K562 (cell line): Measurements from ENCODE around the gene SMAD4. TPM values are rescaled to one million over a fixed set of nuclear protein-coding genes. Genes with fewer than 3 reads are reported as not detected.
A peak's percentile ranks its signal among the peaks of the same experiment; 100 is the strongest.

Source experiments
- ATAC-seq: fragments of 200-7000 bp; cut with Tn5 transposase; 3 replicates; pipeline ENCODE4 v1.9.1; 2020; ENCODE audit warnings: moderate library complexity
- BruUV-seq: library from RNA; stranded (reverse); fragments of 400-500 nt; replicated peaks from 2 replicates; lab custom pipeline; 2021; lab: Mats Ljungman, UMichigan
- CTCF ChIA-PET: fragments of 300-600 bp; formaldehyde crosslinking; extraction: SDS; loops from one replicate; lab custom pipeline; 2021; ENCODE audit warnings: low intra/inter-chr PET ratio; lab: Yijun Ruan, JAX
- POLR2A ChIA-PET: fragments of 300-600, 350-650 bp; sonication (Branson Sonifier 250); formaldehyde crosslinking; extraction: SDS; loops from one replicate; lab custom pipeline; 2021; ENCODE audit warnings: antibody characterized with exemption, inconsistent platforms; lab: Yijun Ruan, JAX
- DNase-seq, 4 experiments: peaks; one replicate each; pipeline versions ENCODE4 v3.0.0 to v3.0.0-alpha.2; 2011 to 2018; ENCODE audit warnings: low spot score in 3 of 4, mixed read lengths in 3 of 4; ENCODE audit errors: extremely low read depth in 1 of 4
- FAIRE-seq: peaks from 2 replicates; lab custom pipeline; 2011; peaks lifted over from hg19 to GRCh38; lab: Jason Lieb, UNC
- H2AFZ ChIP-seq: 2 replicates; pipeline ENCODE4 v1.6.0; 2011; ENCODE audit warnings: low read depth, low read length, control low read depth, inconsistent platforms
- H3K27ac ChIP-seq: fragments of 200-600 bp; 3 replicates; pipeline ENCODE4 v1.8.0; 2011; ENCODE audit warnings: low read depth, mild to moderate bottlenecking, control low read depth, inconsistent platforms, low read length, moderate library complexity, mixed read lengths; ENCODE audit errors: extremely low read depth
- H3K27me3 ChIP-seq, 2 experiments: fragments of 300-600 bp in 1 of 2; 2 replicates in 1 of 2; 3 replicates in 1 of 2; pipeline versions ENCODE4 v1.6.0 to v1.8.0; 2011; ENCODE audit warnings: inconsistent platforms in 2 of 2, low read length in 2 of 2, mild to moderate bottlenecking in 1 of 2, mixed read lengths in 1 of 2, moderate library complexity in 1 of 2; ENCODE audit not compliant: control insufficient read depth in 2 of 2, insufficient read depth in 2 of 2
- H3K36me3 ChIP-seq: fragments of 300-600 bp; 3 replicates; pipeline ENCODE4 v1.8.0; 2011; ENCODE audit warnings: mild to moderate bottlenecking, low read length, inconsistent platforms; ENCODE audit not compliant: control insufficient read depth, insufficient read depth
- H3K4me1 ChIP-seq, 2 experiments: fragments of 200-600 bp in 1 of 2; replicated peaks in 1 of 2; 2 replicates in 1 of 2; 3 replicates in 1 of 2; pipeline versions ENCODE4 v1.5.1 to v1.8.0; 2011; ENCODE audit warnings: inconsistent platforms in 2 of 2, low read length in 2 of 2, mild to moderate bottlenecking in 1 of 2, mixed read lengths in 1 of 2, moderate library complexity in 1 of 2; ENCODE audit not compliant: control insufficient read depth in 2 of 2, insufficient read depth in 2 of 2
- H3K4me2 ChIP-seq: 2 replicates; pipeline ENCODE4 v1.6.1; 2011; ENCODE audit warnings: low read length, control low read depth, inconsistent platforms, mixed read lengths; ENCODE audit not compliant: insufficient read depth
- H3K4me3 ChIP-seq: fragments of 200-600 bp; sonication (generic), shearing (Covaris generic); 2 replicates; pipeline ENCODE4 v1.5.1; 2016; ENCODE audit warnings: control low read depth, inconsistent platforms
- H3K79me2 ChIP-seq: fragments of 200-600 bp; 3 replicates; pipeline ENCODE4 v1.8.0; 2011; ENCODE audit warnings: low read length, inconsistent platforms; ENCODE audit not compliant: control insufficient read depth, insufficient read depth
- H3K9ac ChIP-seq, 2 experiments: 2 replicates each; pipeline versions ENCODE4 v1.6.0 to v1.6.1; 2011; ENCODE audit warnings: low read depth in 2 of 2, low read length in 2 of 2, control low read depth in 1 of 2, inconsistent platforms in 1 of 2, mild to moderate bottlenecking in 1 of 2, mixed read lengths in 1 of 2; ENCODE audit not compliant: insufficient read depth in 1 of 2
- H3K9me1 ChIP-seq: one replicate; pipeline ENCODE4 v1.6.0; 2011; ENCODE audit warnings: inconsistent platforms, mild to moderate bottlenecking, low read length, moderate library complexity; ENCODE audit not compliant: control insufficient read depth, insufficient read depth
- H3K9me3 ChIP-seq: replicated peaks from 2 replicates; pipeline ENCODE4 v1.5.1; 2011; ENCODE audit warnings: low read depth, low read length, inconsistent platforms; ENCODE audit not compliant: control insufficient read depth, insufficient read depth
- H4K20me1 ChIP-seq: replicated peaks from 2 replicates; pipeline ENCODE4 v1.6.1; 2011; ENCODE audit warnings: low read length, inconsistent platforms, mixed read lengths; ENCODE audit not compliant: control insufficient read depth, insufficient read depth
- CHCHD3 ChIP-seq: fragments of 250-450 bp; sonication (Bioruptor Pico); IDR thresholded peaks from 2 replicates; pipeline ENCODE4 v2.1.2; 2022; ENCODE audit warnings: mild to moderate bottlenecking
- RAD51 ChIP-seq: fragments of 450-650 bp; IDR thresholded peaks from 2 replicates; pipeline ENCODE4 v1.7.1; 2016; ENCODE audit warnings: low read depth, mild to moderate bottlenecking, borderline replicate concordance
- SRF ChIP-seq, 2 experiments: fragments of 250-450, 450-650 bp in 1 of 2; sonication (Bioruptor Pico) in 1 of 2; sonication (generic) in 1 of 2; formaldehyde crosslinking; IDR thresholded peaks; 2 replicates each; pipeline versions ENCODE4 v1.5.0 to v1.5.1; 2020 to 2022; ENCODE audit warnings: mild to moderate bottlenecking in 1 of 2, missing genetic modification reagents in 1 of 2
- WGBS: fragments of 100-300 bp; shearing (Covaris generic); methylation state at CpG from one replicate; pipeline ENCODE4 v1.1.6; 2016; ENCODE audit warnings: low coverage, mixed read lengths; ENCODE audit not compliant: insufficient coverage; ENCODE audit errors: missing lambda C conversion rate; 5-methylcytosine and 5-hydroxymethylcytosine counted together
- in situ Hi-C: fragments of 300-500 bp; cut with MboI; formaldehyde crosslinking; loops from 4 replicates; pipeline ENCODE4 v1.15.0; 2018; ENCODE audit warnings: inconsistent platforms, mixed read lengths
- intact Hi-C: fragments of 100-400 bp; cut with micrococcal nuclease; formaldehyde crosslinking; loops from 2 replicates; pipeline ENCODE4 v1.14.2; 2022
- polyA plus RNA-seq, 8 experiments: library from polyadenylated mRNA; depleted of rRNA in 4 of 8; stranded (reverse) in 5 of 8; unstranded in 3 of 8; fragments of >200 nt; fragmentation: Nextera tagmentation in 2 of 8; fragmentation: Illumina TruSeq in 1 of 8; extraction: Ambion mirVana in 2 of 8; extraction: Trizol in 1 of 8; gene quantifications; 2 replicates each; pipeline versions ENCODE4 v1.2.1 to v1.2.3, GENCODE V29; 2011 to 2014; ENCODE audit warnings: inconsistent platforms in 1 of 8, missing spikeins in 1 of 8
- total RNA-seq, 7 experiments: library from RNA; depleted of rRNA in 6 of 7; stranded (reverse); fragments of >200 nt in 6 of 7; fragmentation: Illumina TruSeq in 2 of 7; extraction: Trizol in 2 of 7; gene quantifications; 2 replicates each; pipeline versions ENCODE4 v1.2.1 to v1.2.3, GENCODE V29; 2011 to 2021; ENCODE audit warnings: low replicate concordance in 1 of 7
- TF ChIP-seq, protein P1 (sequence below), 3 experiments: IDR thresholded peaks in 2 of 3; conservative IDR thresholded peaks in 1 of 3; 2 replicates each; pipeline ENCODE4 v1.5.1; 2011 to 2012; ENCODE audit warnings: low read length in 3 of 3, mild to moderate bottlenecking in 3 of 3, control low read depth in 2 of 3, improper control_type of control experiment in 1 of 3, inconsistent platforms in 1 of 3, low read depth in 1 of 3, mixed read lengths in 1 of 3, moderate library complexity in 1 of 3; ENCODE audit not compliant: insufficient read depth in 2 of 3
- TF ChIP-seq, protein P2 (sequence below): fragments of 450-650 bp; IDR thresholded peaks from 2 replicates; pipeline ENCODE4 v1.6.1; 2016
- TF ChIP-seq, protein P3 (sequence below): fragments of 450-650 bp; formaldehyde crosslinking; IDR thresholded peaks from 2 replicates; pipeline ENCODE4 v1.4.0; 2020; ENCODE audit warnings: mild to moderate bottlenecking, mixed read lengths
- TF ChIP-seq, protein P4 (sequence below): sonication (generic); formaldehyde crosslinking; IDR thresholded peaks from 2 replicates; pipeline ENCODE4 v1.8.0; 2023; ENCODE audit warnings: mild to moderate bottlenecking, missing genetic modification reagents
- TF ChIP-seq, protein P5 (sequence below): sonication (generic); formaldehyde crosslinking; IDR thresholded peaks from 2 replicates; pipeline ENCODE4 v1.5.0; 2020; ENCODE audit warnings: missing genetic modification reagents

The SMAD4 gene
- total and polyA plus RNA-seq, 9 of the 15 experiments (the other 6 are each of a cell fraction or from before 2014, with no cell fraction given) = 5.7 to 55.0 (median 39.4) TPM

DNA sequence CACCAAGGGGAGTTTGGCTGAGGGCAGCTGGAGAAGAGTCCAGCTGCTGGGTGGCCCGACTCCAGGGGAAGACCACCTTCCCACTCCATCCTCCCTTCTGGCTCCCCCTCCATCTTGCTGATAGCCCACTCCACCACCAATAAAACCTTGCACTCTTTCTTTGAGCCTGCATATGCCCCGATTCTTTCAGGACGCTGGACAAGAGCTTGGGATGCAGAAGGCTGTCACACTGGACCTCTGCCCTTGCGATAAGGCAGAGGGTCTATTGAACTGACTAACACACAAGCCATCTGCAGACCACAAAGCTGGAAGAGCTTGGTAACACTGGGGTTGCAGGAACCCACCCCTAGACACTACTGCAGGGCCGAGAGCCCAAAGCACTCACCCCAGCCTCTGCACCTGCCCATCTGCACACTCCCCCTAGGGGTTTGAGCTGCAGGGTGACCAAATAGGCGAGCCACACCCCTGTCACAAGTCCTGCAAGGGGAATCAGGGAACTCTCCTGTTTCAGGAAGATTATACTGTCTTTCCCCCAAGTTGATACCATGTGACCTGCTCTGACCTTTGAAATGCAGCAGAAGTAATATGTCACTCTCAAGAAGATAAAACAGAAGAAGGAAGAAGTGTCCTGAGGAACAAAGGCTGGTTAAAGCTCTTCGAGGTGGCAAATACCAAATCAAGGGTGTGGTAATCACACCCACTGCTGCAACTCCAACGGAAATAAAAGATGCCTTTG, 70.5 kb downstream of the SMAD4 start (continued):
- TF ChIP-seq, protein P1, sequence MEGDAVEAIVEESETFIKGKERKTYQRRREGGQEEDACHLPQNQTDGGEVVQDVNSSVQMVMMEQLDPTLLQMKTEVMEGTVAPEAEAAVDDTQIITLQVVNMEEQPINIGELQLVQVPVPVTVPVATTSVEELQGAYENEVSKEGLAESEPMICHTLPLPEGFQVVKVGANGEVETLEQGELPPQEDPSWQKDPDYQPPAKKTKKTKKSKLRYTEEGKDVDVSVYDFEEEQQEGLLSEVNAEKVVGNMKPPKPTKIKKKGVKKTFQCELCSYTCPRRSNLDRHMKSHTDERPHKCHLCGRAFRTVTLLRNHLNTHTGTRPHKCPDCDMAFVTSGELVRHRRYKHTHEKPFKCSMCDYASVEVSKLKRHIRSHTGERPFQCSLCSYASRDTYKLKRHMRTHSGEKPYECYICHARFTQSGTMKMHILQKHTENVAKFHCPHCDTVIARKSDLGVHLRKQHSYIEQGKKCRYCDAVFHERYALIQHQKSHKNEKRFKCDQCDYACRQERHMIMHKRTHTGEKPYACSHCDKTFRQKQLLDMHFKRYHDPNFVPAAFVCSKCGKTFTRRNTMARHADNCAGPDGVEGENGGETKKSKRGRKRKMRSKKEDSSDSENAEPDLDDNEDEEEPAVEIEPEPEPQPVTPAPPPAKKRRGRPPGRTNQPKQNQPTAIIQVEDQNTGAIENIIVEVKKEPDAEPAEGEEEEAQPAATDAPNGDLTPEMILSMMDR (IDR thresholded peaks at IDR 0.05 in 2 of 3, conservative IDR thresholded peaks at IDR 0.05 in 1 of 3; ENCODE audit: insufficient read depth in 2 of 3, low read depth in 1 of 3, low read length in 3 of 3) = peak in 2 of 3 experiments; percentile 31 to 36; a peak in 1 of 6 replicates
- TF ChIP-seq, protein P2, sequence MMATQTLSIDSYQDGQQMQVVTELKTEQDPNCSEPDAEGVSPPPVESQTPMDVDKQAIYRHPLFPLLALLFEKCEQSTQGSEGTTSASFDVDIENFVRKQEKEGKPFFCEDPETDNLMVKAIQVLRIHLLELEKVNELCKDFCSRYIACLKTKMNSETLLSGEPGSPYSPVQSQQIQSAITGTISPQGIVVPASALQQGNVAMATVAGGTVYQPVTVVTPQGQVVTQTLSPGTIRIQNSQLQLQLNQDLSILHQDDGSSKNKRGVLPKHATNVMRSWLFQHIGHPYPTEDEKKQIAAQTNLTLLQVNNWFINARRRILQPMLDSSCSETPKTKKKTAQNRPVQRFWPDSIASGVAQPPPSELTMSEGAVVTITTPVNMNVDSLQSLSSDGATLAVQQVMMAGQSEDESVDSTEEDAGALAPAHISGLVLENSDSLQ = peak; percentile 27; the same call in 1 of the 2 replicates
- TF ChIP-seq CHCHD3 (CRISPR knock-in tag) = no peak

DNA sequence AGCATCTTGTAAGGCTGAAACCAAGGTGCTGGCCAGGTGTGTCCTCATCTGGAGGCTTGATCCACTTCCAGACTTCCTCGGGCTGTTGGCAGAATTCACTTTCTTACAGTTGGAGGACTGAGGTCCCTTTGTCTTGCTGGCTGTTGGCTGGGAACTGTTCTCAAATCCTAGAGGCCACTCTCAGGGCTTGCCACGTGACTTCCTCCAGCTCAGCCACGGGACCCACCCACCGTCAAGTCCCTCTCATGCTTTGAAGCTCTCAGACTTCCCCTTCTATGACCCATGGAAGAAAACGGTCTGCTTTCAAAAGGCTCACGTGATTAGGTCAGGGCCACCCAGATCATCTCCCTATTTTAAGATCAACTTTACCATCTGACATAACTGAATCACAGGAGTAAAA, 77.1 kb downstream of the SMAD4 start:
- TF ChIP-seq, protein P3, sequence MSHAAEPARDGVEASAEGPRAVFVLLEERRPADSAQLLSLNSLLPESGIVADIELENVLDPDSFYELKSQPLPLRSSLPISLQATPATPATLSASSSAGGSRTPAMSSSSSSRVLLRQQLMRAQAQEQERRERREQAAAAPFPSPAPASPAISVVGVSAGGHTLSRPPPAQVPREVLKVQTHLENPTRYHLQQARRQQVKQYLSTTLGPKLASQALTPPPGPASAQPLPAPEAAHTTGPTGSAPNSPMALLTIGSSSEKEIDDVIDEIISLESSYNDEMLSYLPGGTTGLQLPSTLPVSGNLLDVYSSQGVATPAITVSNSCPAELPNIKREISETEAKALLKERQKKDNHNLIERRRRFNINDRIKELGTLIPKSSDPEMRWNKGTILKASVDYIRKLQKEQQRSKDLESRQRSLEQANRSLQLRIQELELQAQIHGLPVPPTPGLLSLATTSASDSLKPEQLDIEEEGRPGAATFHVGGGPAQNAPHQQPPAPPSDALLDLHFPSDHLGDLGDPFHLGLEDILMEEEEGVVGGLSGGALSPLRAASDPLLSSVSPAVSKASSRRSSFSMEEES (CRISPR knock-in tag) = peak; percentile 34; the same call in 1 of the 2 replicates
- TF ChIP-seq, protein P4, sequence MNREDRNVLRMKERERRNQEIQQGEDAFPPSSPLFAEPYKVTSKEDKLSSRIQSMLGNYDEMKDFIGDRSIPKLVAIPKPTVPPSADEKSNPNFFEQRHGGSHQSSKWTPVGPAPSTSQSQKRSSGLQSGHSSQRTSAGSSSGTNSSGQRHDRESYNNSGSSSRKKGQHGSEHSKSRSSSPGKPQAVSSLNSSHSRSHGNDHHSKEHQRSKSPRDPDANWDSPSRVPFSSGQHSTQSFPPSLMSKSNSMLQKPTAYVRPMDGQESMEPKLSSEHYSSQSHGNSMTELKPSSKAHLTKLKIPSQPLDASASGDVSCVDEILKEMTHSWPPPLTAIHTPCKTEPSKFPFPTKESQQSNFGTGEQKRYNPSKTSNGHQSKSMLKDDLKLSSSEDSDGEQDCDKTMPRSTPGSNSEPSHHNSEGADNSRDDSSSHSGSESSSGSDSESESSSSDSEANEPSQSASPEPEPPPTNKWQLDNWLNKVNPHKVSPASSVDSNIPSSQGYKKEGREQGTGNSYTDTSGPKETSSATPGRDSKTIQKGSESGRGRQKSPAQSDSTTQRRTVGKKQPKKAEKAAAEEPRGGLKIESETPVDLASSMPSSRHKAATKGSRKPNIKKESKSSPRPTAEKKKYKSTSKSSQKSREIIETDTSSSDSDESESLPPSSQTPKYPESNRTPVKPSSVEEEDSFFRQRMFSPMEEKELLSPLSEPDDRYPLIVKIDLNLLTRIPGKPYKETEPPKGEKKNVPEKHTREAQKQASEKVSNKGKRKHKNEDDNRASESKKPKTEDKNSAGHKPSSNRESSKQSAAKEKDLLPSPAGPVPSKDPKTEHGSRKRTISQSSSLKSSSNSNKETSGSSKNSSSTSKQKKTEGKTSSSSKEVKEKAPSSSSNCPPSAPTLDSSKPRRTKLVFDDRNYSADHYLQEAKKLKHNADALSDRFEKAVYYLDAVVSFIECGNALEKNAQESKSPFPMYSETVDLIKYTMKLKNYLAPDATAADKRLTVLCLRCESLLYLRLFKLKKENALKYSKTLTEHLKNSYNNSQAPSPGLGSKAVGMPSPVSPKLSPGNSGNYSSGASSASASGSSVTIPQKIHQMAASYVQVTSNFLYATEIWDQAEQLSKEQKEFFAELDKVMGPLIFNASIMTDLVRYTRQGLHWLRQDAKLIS (CRISPR knock-in tag) = no peak
- TF ChIP-seq SRF (CRISPR knock-in tag; IDR thresholded peaks at IDR 0.05) = no peak
- TF ChIP-seq RAD51 = peak; percentile 32; the same call in 1 of the 2 replicates
- TF ChIP-seq, protein P5, sequence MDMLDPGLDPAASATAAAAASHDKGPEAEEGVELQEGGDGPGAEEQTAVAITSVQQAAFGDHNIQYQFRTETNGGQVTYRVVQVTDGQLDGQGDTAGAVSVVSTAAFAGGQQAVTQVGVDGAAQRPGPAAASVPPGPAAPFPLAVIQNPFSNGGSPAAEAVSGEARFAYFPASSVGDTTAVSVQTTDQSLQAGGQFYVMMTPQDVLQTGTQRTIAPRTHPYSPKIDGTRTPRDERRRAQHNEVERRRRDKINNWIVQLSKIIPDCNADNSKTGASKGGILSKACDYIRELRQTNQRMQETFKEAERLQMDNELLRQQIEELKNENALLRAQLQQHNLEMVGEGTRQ (CRISPR knock-in tag) = 0 out of 2 replicates have a peak, but pooled peaks have one; percentile 13
- Histone ChIP-seq H3K4me2 (no peak overlapping the region), H3K4me1 (peaks cover 0 to 9% of the 10 kb centered on the region in 2 experiments; a peak in 2 of 5 replicates), H2AFZ (peak overlapping the region; percentile 59), H3K36me3 (no peaks in the 10 kb centered on the region), H3K9me3 (no peaks in the 10 kb centered on the region), H3K27me3 (no peaks in the 10 kb centered on the region), H3K4me3 (no peak overlapping the region), H3K79me2 (no peaks in the 10 kb centered on the region), H3K9me1 (no peaks in the 10 kb centered on the region), H3K9ac (no peak overlapping the region), H3K27ac (no peak overlapping the region), H4K20me1 (no peaks in the 10 kb centered on the region)
- ChIA-PET CTCF (no interaction called here), POLR2A (interaction anchor here (0.6 kb wide), 2 partner anchors 12 to 357 kb away, joined by 3 read pairs; no protein-coding TSS in a partner anchor)
- no TSS peak for BruUV-seq
- 3% methylated on average over 6 of the region's 6 CpGs for WGBS
- ATAC-seq = no peak
- no peak for DNase-seq
- FAIRE-seq = no peak
- in situ Hi-C loops (loop anchor here (25.0 kb wide), 2 partner anchors 555 to 1180 kb away; no protein-coding TSS in a partner anchor), intact Hi-C loops (loop anchor here (10.0 kb wide), 1 partner anchor 278 kb away; no protein-coding TSS in a partner anchor)
